Activated CD4-positive, alpha-beta T cell treated with anti-CD3 and anti-CD28 coated beads for 36 hours (primary cell): Measurements from ENCODE around the gene PLA2G4F. TPM values are rescaled to one million over a fixed set of nuclear protein-coding genes. Genes with fewer than 3 reads are reported as not detected.
A peak's percentile ranks its signal among the peaks of the same experiment; 100 is the strongest.

ENCODE experiments used
- ATAC-seq: fragments of 200-7000 bp; cut with Tn5 transposase; one replicate; pipeline ENCODE4 v1.10.0; 2021; ENCODE audit warnings: mild to moderate bottlenecking, moderate library complexity
- CTCF ChIA-PET: fragments of 350-600 bp; sonication (Branson Sonifier 250); formaldehyde crosslinking; loops from one replicate; lab custom pipeline; 2021; ENCODE audit warnings: antibody characterized with exemption; lab: Charles Lee
- POLR2A ChIA-PET: fragments of 350-600 bp; sonication (Branson Sonifier 250); formaldehyde crosslinking; loops from one replicate; lab custom pipeline; 2021; ENCODE audit warnings: antibody characterized with exemption, inconsistent platforms; lab: Charles Lee
- DNase-seq: peaks from one replicate; pipeline ENCODE4 v3.0.0-alpha.2; 2020
- H3K27ac Mint-ChIP-seq: one replicate; pipeline ENCODE4 v1.8.0; 2021; ENCODE audit warnings: mixed read lengths
- H3K27me3 Mint-ChIP-seq: one replicate; pipeline ENCODE4 v1.8.0; 2021; ENCODE audit warnings: mixed read lengths
- H3K36me3 Mint-ChIP-seq: one replicate; pipeline ENCODE4 v1.8.0; 2021; ENCODE audit warnings: low read depth, mixed read lengths
- H3K4me1 Mint-ChIP-seq: one replicate; pipeline ENCODE4 v1.8.0; 2021; ENCODE audit warnings: mixed read lengths
- H3K4me3 Mint-ChIP-seq: one replicate; pipeline ENCODE4 v1.8.0; 2021; ENCODE audit warnings: mild to moderate bottlenecking, moderate library complexity, mixed read lengths
- H3K9me3 Mint-ChIP-seq: one replicate; pipeline ENCODE4 v1.8.0; 2021; ENCODE audit warnings: low read depth, mixed read lengths
- intact Hi-C, 2 experiments: fragments of 100-400 bp; cut with DNase I in 1 of 2; cut with micrococcal nuclease in 1 of 2; formaldehyde crosslinking; loops; one replicate each; pipeline versions ENCODE4 v1.14.2 to v1.15.1; 2022 to 2024; cut with DNase I, micrococcal nuclease
- total RNA-seq, 2 experiments: library from RNA; stranded (reverse); gene quantifications; one replicate each; pipeline ENCODE4 v1.2.3, GENCODE V29; 2021

PLA2G4F gene
- total RNA-seq, 2 experiments from 2014 or later, result not detected

GRCh38 chr15:42108806-42109205 is 47.6 kb downstream of the PLA2G4F start:
- ChIA-PET POLR2A (interaction anchor here (0.6 kb wide), 1 partner anchor 443 kb away, joined by 9 read pairs; no protein-coding TSS in a partner anchor), CTCF (interaction anchor here (1.2 kb wide), 2 partner anchors 25 to 28 kb away, joined by 3 read pairs; no protein-coding TSS in a partner anchor)
- H3K36me3 Mint-ChIP-seq, result no peaks in the 10 kb centered on the region
- H3K4me3 Mint-ChIP-seq, result no peak overlapping the region
- ATAC-seq (no peak), DNase-seq (no peak)
- intact Hi-C loops, result loop anchor here in 1 of 2 experiments (5.0 kb wide), 1 partner anchor 83 kb away; no protein-coding TSS in a partner anchor
- H3K27ac Mint-ChIP-seq, result no peak overlapping the region
- no peaks in the 10 kb centered on the region for H3K9me3 Mint-ChIP-seq
- peaks cover 18% of the 10 kb centered on the region for H3K4me1 Mint-ChIP-seq
- peaks cover 27% of the 10 kb centered on the region for H3K27me3 Mint-ChIP-seq

GRCh38 chr15:42108189-42108588 is 48.2 kb downstream of the PLA2G4F start:
- ChIA-PET CTCF (interaction anchor here (1.2 kb wide), 3 partner anchors 24 to 28 kb away, joined by 3 to 7 read pairs (median 3); no protein-coding TSS in a partner anchor), POLR2A (interaction anchor here (2.2 kb wide), 1 partner anchor 136 kb away, joined by 7 read pairs; the partner anchor contains the start of gene EHD4)
- Mint-ChIP-seq H3K27ac (no peak overlapping the region), H3K27me3 (peaks cover 27% of the 10 kb centered on the region), H3K9me3 (no peaks in the 10 kb centered on the region), H3K4me3 (no peak overlapping the region), H3K4me1 (peaks cover 18% of the 10 kb centered on the region), H3K36me3 (no peaks in the 10 kb centered on the region)
- no peak for ATAC-seq
- intact Hi-C loops, result loop anchor here in 1 of 2 experiments (5.0 kb wide), 1 partner anchor 84 kb away; no protein-coding TSS in a partner anchor
- DNase-seq, result no peak

GRCh38 chr15:42107473-42107872 is 49.0 kb downstream of the PLA2G4F start:
- peak overlapping the region; percentile 27 for H3K27ac Mint-ChIP-seq
- peaks cover 24% of the 10 kb centered on the region for H3K27me3 Mint-ChIP-seq
- no peaks in the 10 kb centered on the region for H3K9me3 Mint-ChIP-seq
- intact Hi-C loops, result loop anchor here in 1 of 2 experiments (5.0 kb wide), 1 partner anchor 85 kb away; no protein-coding TSS in a partner anchor
- no peaks in the 10 kb centered on the region for H3K36me3 Mint-ChIP-seq
- no peak overlapping the region for H3K4me3 Mint-ChIP-seq
- ChIA-PET CTCF (interaction anchor here (1.1 to 1.2 kb wide), 2 partner anchors 25 to 27 kb away, joined by 4 to 7 read pairs; no protein-coding TSS in a partner anchor), POLR2A (interaction anchor here (0.7 to 2.2 kb wide), 2 partner anchors 136 to 184 kb away, joined by 3 to 7 read pairs; partner anchors contain the start of gene EHD4)
- ATAC-seq, result peak; percentile 95
- peaks cover 18% of the 10 kb centered on the region for H3K4me1 Mint-ChIP-seq
- peak; percentile 81 for DNase-seq

GRCh38 chr15:42106288-42106687 is 50.1 kb downstream of the PLA2G4F start:
- Mint-ChIP-seq H3K4me3 (no peak overlapping the region), H3K36me3 (no peaks in the 10 kb centered on the region), H3K4me1 (peaks cover 14% of the 10 kb centered on the region), H3K27me3 (peaks cover 23% of the 10 kb centered on the region), H3K27ac (no peak overlapping the region), H3K9me3 (no peaks in the 10 kb centered on the region)
- CTCF ChIA-PET, result interaction anchor here (0.6 to 1.1 kb wide), 2 partner anchors 21 to 64 kb away, joined by 3 to 4 read pairs; no protein-coding TSS in a partner anchor
- POLR2A ChIA-PET, result interaction anchor here (2.2 kb wide), 1 partner anchor 134 kb away, joined by 7 read pairs; the partner anchor contains the start of gene EHD4
- intact Hi-C loops, result loop anchor here in 1 of 2 experiments (5.0 kb wide), 1 partner anchor 86 kb away; no protein-coding TSS in a partner anchor
- DNase-seq, result no peak
- no peak for ATAC-seq

- ChIA-PET POLR2A (interaction anchor here (0.7 kb wide), 1 partner anchor 330 kb away, joined by 3 read pairs; the partner anchor contains the start of gene MAPKBP1), CTCF (no interaction called here)
- peaks cover 14% of the 10 kb centered on the region for H3K27me3 Mint-ChIP-seq
- intact Hi-C loops, result no loop called here
- H3K36me3 Mint-ChIP-seq, result no peaks in the 10 kb centered on the region
- H3K27ac Mint-ChIP-seq, result no peak overlapping the region
- no peak overlapping the region for H3K4me3 Mint-ChIP-seq
- H3K9me3 Mint-ChIP-seq, result no peaks in the 10 kb centered on the region
- no peak for ATAC-seq
- no peak for DNase-seq
- peaks cover 14% of the 10 kb centered on the region for H3K4me1 Mint-ChIP-seq
Observed at GRCh38 chr15:42104095-42104891, 52.1 kb downstream of the PLA2G4F start.

GRCh38 chr15:42102646-42103235 is 53.7 kb downstream of the PLA2G4F start:
- ATAC-seq (no peak), DNase-seq (no peak)
- Mint-ChIP-seq H3K27me3 (peaks cover 7% of the 10 kb centered on the region), H3K4me1 (peaks cover 6% of the 10 kb centered on the region), H3K27ac (no peak overlapping the region), H3K36me3 (no peaks in the 10 kb centered on the region), H3K4me3 (no peak overlapping the region), H3K9me3 (no peaks in the 10 kb centered on the region)
- ChIA-PET CTCF (interaction anchor here (0.6 to 0.7 kb wide), 2 partner anchors 8 to 113 kb away, joined by 3 to 5 read pairs; no protein-coding TSS in a partner anchor), POLR2A (no interaction called here)
- intact Hi-C loops, result no loop called here

- ATAC-seq (no peak), DNase-seq (no peak)
- H3K4me1 Mint-ChIP-seq, result no peaks in the 10 kb centered on the region
- H3K4me3 Mint-ChIP-seq, result no peak overlapping the region
- no peak overlapping the region for H3K27ac Mint-ChIP-seq
- CTCF ChIA-PET, result interaction anchor here (0.6 kb wide), 1 partner anchor 9 kb away, joined by 3 read pairs; no protein-coding TSS in a partner anchor
- POLR2A ChIA-PET, result no interaction called here
- H3K36me3 Mint-ChIP-seq, result no peaks in the 10 kb centered on the region
- peaks cover 3% of the 10 kb centered on the region for H3K27me3 Mint-ChIP-seq
- intact Hi-C loops, result no loop called here
- H3K9me3 Mint-ChIP-seq, result no peaks in the 10 kb centered on the region
Observed at GRCh38 chr15:42101861-42102260, 54.6 kb downstream of the PLA2G4F start.

- Mint-ChIP-seq H3K27me3 (no peaks in the 10 kb centered on the region), H3K27ac (no peak overlapping the region), H3K4me1 (no peaks in the 10 kb centered on the region), H3K36me3 (no peaks in the 10 kb centered on the region), H3K4me3 (no peak overlapping the region), H3K9me3 (no peaks in the 10 kb centered on the region)
- ATAC-seq (no peak), DNase-seq (no peak)
- ChIA-PET CTCF (no interaction called here), POLR2A (no interaction called here)
- intact Hi-C loops, result no loop called here
Observed at GRCh38 chr15:42100021-42100800, 56.2 kb downstream of the PLA2G4F start.

- H3K4me3 Mint-ChIP-seq, result no peak overlapping the region
- DNase-seq, result no peak
- intact Hi-C loops, result no loop called here
- H3K27me3 Mint-ChIP-seq, result no peaks in the 10 kb centered on the region
- POLR2A ChIA-PET, result no interaction called here
- peaks cover 2% of the 10 kb centered on the region for H3K4me1 Mint-ChIP-seq
- no peaks in the 10 kb centered on the region for H3K9me3 Mint-ChIP-seq
- no peak for ATAC-seq
- no peaks in the 10 kb centered on the region for H3K36me3 Mint-ChIP-seq
- CTCF ChIA-PET, result interaction anchor here (0.5 kb wide), 2 partner anchors 36 to 399 kb away, joined by 3 to 4 read pairs; no protein-coding TSS in a partner anchor
- H3K27ac Mint-ChIP-seq, result no peak overlapping the region
Observed at GRCh38 chr15:42097018-42097417, 59.4 kb downstream of the PLA2G4F start.

GRCh38 chr15:42094512-42094963 is 61.9 kb downstream of the PLA2G4F start, which contains the start of gene PLA2G4D:
TSS of gene PLA2G4D (minus strand) at chr15:42094562. CDS start at chr15:42094459, 103 bp downstream.
- intact Hi-C loops, result no loop called here
- H3K27me3 Mint-ChIP-seq, result no peaks in the 10 kb centered on the region
- DNase-seq (no peak), ATAC-seq (no peak)
- H3K9me3 Mint-ChIP-seq, result no peaks in the 10 kb centered on the region
- ChIA-PET POLR2A (no interaction called here), CTCF (interaction anchor here (0.9 to 1.2 kb wide), 2 partner anchors 10 to 44 kb away, joined by 3 to 4 read pairs; no protein-coding TSS in a partner anchor)
- H3K4me3 Mint-ChIP-seq, result no peak within 1 kb of the TSS
- H3K4me1 Mint-ChIP-seq, result peaks cover 4% of the 10 kb centered on the region
- H3K27ac Mint-ChIP-seq, result no peak within 1 kb of the TSS
- no peaks in the 10 kb centered on the region for H3K36me3 Mint-ChIP-seq
